GM19025 (cell line): Measurements from ENCODE around the gene FLYWCH1.

ENCODE experiments used
- ATAC-seq: cut with Tn5 transposase; IDR thresholded peaks from one replicate; pipeline ENCODE4 v1.9.1; 2021; ENCODE audit warnings: mild to moderate bottlenecking, low read depth, moderate library complexity; ENCODE audit not compliant: unreplicated experiment

Gene FLYWCH1

GRCh38 chr16:2948807-2949704 lies 37.3 kb downstream of the FLYWCH1 start:
- ATAC-seq: no peak

- no peak for ATAC-seq
These were observed 38.1 kb downstream of the FLYWCH1 start for GRCh38 chr16:2949705-2950352.

GRCh38 chr16:2950353-2950724 lies 38.6 kb downstream of the FLYWCH1 start:
- ATAC-seq: no peak

- ATAC-seq: no peak
These were observed 39.0 kb downstream of the FLYWCH1 start for GRCh38 chr16:2950773-2951172.

DNA sequence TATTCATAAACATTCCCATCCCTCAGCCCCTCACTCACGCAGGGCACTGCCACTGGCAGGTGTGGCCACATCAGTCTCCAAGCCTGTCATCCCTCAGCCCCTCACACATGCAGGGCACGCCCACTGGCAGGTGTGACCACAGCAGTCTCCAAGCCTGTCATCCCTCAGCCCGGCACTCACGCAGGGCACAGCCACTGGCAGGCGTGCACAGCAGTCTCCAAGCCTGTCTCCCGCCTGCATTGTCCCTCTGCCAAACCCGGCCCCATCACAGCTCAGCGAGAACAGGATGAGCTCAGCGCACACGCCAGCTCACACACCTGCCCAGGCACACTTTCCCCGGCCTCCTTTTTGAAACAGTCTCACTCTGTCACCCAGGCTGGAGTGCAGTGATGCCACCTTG lies 40.9 kb downstream of the FLYWCH1 start:
- no peak for ATAC-seq

DNA sequence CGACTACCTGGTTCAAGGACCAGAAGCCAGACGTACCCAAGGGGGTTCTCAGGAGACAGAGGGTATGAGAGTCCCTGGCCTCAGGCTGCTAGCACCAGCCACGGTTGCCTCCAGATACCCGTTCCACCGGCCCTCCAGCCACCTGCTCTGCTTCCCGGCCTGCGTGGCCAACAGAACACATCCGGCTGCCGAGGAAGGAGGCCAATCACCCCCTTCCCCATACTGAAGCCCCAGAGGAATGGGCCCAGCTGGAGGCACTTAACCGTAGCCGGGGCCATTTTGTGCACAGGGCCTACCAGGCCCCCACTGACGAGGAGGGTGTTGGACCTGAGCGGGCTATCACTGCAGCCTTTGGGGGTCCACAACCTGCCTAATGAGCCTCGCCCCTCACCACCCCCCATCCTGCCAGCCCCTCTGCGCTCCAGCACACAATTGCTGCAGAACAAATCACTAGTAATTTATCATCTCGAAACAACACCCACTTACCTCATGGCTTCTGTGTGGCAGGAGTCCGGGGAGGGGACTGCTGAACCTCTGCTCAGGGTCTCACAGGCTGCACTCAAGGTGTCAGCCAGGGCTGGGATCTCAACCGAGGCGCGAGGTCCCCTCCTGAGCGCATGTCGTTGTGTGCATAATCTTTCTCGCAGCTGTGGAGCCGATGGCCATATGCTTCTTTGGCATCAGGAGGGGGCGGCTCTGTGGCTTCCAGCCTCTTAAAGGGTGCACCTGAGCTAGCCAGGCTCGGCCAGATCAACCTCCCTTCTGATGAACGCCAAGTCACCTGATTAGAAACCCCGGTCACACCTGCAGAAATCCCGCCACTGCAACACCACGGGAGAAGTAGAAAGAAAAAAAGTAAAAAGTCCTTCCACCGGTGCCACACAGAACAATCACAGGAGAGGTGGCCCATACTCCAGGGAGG lies 42.2 kb downstream of the FLYWCH1 start:
- ATAC-seq: no peak

GRCh38 chr16:2954656-2955381 lies 43.1 kb downstream of the FLYWCH1 start:
- ATAC-seq: no peak

GRCh38 chr16:2955438-2955778 lies 43.7 kb downstream of the FLYWCH1 start:
- no peak for ATAC-seq

DNA sequence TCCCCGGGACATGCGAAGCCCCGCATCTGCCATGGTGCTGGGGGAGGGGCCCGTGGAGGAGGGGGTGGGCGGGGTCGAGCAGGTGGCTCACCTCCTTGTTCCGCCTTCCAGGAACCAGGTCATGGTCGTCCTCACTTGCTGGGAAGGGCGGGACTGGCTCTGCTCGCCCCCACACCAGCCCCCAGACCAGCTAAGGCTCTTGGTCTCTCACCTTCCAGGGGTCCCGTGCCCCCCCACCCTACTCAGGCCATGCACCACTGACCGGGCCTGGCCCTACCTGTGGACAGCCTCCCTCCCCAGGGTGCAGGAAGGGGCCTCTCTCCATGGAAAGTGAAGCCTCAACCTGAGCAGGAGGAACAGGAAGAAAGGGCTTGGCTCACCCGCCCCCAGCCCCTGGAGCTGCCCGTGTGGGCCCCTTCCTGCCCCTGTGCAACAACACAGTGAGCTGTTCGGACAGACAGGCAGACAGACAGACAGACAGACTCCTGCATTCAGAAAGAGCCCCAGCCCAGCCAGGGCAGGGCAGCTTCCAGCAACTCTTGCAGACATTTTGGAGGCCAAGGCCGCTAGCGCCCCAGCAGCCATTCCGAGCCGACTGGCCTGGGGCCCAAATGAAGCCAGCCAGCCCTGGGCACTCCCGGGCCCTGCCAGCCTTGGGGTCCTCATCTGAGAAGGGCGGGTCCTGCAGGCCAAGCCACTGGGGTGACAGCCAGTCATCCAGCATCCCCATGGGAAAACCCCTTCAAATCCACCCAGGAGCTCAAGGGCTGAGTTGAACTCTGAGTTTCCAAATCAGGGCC lies 44.2 kb downstream of the FLYWCH1 start:
- no peak for ATAC-seq

DNA sequence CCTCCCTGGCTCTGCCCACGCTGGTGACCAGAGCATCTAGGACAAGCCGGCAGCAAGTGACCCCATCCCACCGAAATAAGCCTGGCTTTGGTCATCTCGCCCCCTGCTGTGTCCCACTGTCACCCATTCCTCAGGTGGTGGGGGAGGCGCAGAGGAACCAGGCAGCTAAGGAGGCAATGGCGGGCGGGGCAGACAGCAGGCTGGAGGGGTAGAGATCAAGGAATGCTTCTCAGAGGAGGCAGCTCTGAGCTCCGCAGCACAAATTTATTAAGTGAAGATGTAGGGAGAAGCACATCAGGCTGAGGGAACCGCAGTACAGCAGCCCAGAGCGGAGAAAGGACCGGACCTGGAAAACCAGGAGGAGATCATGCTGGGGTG lies 44.8 kb downstream of the FLYWCH1 start:
- ATAC-seq: no peak

DNA sequence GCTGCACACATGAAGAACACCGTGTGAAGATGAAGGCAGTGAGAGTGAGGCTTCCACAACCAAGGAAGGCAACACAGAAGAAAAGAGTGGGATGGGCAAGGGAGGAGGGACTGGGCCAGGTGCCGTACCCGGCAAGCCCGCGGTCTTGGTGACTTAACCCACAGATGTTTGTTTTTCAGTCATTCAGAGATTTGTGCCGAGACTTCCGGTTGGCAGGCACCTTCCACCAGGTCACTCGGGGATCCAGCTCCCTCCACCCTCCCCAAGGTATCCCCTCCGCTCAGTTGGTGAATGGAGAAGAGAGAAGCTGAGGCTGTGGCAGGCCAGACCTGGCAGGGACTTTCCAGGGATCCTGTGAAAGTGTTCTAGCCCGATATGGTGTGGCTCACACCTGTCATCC lies 47.5 kb downstream of the FLYWCH1 start:
- no peak for ATAC-seq

DNA sequence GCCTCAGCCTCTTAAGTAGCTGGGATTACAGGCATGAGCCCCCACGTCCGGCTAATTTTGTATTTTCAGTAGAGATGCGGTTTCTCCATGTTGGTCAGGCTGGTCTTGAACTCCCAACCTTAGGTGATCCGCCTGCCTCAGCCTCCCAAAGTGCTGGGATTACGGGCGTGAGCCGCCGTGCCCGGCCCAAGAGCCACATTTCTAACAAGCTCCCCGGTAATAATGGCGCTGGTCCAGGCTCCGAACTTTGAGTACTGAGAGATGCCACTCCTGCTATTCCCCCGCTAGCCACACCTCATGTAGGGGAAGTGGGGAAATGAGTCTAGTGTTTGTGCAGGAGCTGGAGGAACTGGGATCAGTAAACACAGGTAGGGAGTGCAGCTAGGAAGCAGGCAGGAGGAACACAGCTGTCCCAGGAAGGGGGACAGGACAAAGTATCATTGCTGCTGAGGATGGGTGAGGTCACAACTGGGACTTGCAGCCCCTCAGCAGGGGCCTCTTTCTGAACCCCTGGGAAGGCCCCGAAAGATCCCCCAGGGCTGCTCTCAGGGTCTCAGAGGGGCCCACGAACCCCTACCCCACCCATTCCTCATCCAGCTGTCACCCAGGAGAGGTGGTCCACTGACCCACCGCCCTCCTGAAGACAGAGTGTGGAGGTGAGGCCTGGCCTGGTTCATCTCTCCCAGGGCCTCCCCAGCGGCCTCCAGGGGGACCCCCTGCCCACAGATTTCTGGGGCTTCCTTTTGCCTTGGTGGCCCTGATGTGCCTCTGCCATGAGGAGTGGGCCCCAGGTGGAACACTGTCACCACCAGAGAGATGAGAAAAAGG lies 48.7 kb downstream of the FLYWCH1 start:
- no peak for ATAC-seq

GRCh38 chr16:2962334-2963073 lies 50.8 kb downstream of the FLYWCH1 start:
- no peak for ATAC-seq

DNA sequence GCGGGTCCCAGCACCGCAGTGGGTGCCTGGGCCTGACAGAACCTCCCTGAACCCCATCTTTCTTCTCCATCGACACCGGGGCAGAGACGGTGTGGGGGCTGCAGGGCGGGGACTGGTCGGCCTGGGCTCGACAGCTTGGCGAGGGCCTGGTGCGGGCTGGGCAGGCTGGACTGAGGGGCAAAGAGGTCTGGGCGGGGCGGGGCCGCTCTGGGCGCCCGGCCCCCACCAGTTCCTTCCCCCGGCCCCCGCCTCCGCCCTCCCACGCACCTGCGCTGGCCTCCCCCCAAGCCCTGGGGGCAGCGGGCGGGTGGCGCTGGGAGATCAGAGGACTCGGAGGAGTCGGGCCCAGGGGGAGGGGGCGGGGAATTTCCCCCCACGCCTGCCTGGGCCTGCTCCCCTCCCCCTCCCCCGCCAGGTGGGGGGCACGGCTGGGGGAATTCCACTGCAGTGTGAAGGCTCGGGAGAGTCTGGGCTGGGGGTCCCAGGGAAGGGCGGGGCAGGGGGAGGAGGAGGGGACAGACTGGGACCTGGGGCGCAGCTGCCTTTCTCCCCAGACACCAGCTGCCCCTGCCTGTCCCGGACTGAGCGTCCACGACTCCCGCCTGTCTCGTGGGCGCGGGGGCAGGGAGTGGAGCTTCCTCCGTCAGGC lies 51.5 kb downstream of the FLYWCH1 start:
- ATAC-seq: no peak

DNA sequence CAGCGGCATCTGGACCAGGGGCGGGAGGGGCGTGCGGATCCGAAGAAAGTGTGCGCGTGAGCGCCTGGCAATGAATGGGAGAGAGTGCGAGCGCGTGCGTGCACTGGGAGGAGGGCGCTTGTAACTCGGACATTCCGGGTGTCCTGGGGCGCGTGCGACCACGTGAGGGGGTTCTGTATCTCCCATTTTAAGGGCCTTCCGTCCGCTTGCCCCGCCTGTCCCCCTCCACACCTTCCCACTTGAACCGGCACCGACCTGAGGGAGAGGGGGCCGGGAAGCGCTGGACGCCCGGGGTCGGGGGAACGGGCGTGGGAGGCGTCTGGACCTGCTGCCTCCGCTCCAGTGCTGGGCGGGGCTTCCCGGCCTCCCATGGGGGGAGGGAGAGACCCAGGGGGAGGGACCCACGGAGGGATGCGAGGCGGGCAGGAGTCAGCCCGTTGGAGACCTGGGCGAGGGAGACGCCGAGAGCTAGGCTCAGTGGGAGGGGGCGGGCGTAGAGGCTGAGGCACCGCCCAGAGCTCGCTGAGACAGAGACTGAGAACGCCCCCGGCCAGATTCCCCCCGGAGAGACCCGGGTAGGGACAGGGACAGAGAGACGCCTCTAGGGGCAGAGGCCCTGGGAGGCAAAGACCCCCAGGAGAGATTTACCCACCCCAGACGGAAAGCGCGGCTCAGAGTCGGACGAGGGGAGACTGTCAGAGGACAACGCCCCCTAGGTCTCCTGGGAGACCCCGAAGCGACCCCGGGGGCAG lies 52.2 kb downstream of the FLYWCH1 start, which contains the start of gene KREMEN2:
KREMEN2 (plus strand) TSS at position 553 of the 752 bp plus-strand sequence. CDS start 246 bp downstream, outside the sequence.
- no peak for ATAC-seq

GRCh38 chr16:2964475-2965336 lies 53.0 kb downstream of the FLYWCH1 start:
- ATAC-seq: no peak
